ENCODE results near the gene RPS23. TPM values are rescaled to one million over a fixed set of nuclear protein-coding genes. Genes with fewer than 3 reads are reported as not detected.

Gene RPS23
- total and polyA plus RNA-seq, 2 of the 8 experiments (the other 6 are each of a cell fraction or from before 2014, with no cell fraction given) = 2,559 to 4,867 TPM

GRCh38 chr5:82246960-82247574, 31.1 kb downstream of the RPS23 start:
- FAIRE-seq (no peak), DNase-seq (ENCODE audit: low read depth in 1 of 2, low spot score in 2 of 2) (no peak)
- H3K9ac ChIP-seq (replicated peaks in 1 of 4; ENCODE audit: extremely low read depth in 1 of 4, low read depth in 3 of 4, low read length in 3 of 4) = no peak overlapping the region
- CTCF ChIA-PET (ENCODE audit: partially characterized antibody) = interaction anchor here (0.9 to 2.6 kb wide), 4 partner anchors 10 to 49 kb away, joined by 3 to 20 read pairs (median 3); no protein-coding TSS in a partner anchor
- no peak overlapping the region for H4K91ac ChIP-seq (replicated peaks; ENCODE audit: insufficient read length, low read length)
- H3K18ac ChIP-seq (ENCODE audit: extremely low read depth, low read length) = no peak overlapping the region
- no peak overlapping the region for H2BK20ac ChIP-seq (ENCODE audit: low read length)
- H2AK5ac ChIP-seq (ENCODE audit: low read depth, low read length) = no peak overlapping the region
- H3K4me1 ChIP-seq (replicated peaks in 1 of 4; ENCODE audit: control insufficient read depth in 3 of 4, insufficient read depth in 4 of 4, low read length in 3 of 4) = no peaks in the 10 kb centered on the region
- no peak overlapping the region for H3K4ac ChIP-seq (replicated peaks; ENCODE audit: insufficient read length, low read depth, low read length)
- H2AFZ ChIP-seq (ENCODE audit: low read length) = no peak overlapping the region
- no peaks in the 10 kb centered on the region for H4K20me1 ChIP-seq (replicated peaks in 1 of 2; ENCODE audit: control insufficient read depth in 1 of 2, insufficient read depth in 2 of 2, low read length in 2 of 2)
- H3K27me3 ChIP-seq (replicated peaks in 1 of 4; ENCODE audit: control insufficient read depth in 3 of 4, extremely low read depth in 1 of 4, insufficient read depth in 3 of 4, low read length in 3 of 4) = no peaks in the 10 kb centered on the region
- H3K14ac ChIP-seq (ENCODE audit: insufficient read length) = no peak overlapping the region
- H3K56ac ChIP-seq (replicated peaks; ENCODE audit: insufficient read length, low read depth, low read length) = no peak overlapping the region
- H2BK5ac ChIP-seq (ENCODE audit: low read depth, low read length) = no peak overlapping the region
- no peak overlapping the region for H4K8ac ChIP-seq (ENCODE audit: extremely low read depth, insufficient read depth, low read length)
- WGBS, 2 experiments (ENCODE audit: extremely low coverage in 1 of 2, insufficient coverage in 1 of 2, insufficient read length in 1 of 2, insufficient replicate concordance in 2 of 2, low coverage in 1 of 2, low lambda C conversion rate in 2 of 2, missing lambda C conversion rate in 1 of 2) = 84% methylated on average over 1 of the region's 1 CpG; no CpG with 5 or more reads in 1 of the 2 experiments
- POLR2A ChIA-PET (ENCODE audit: partially characterized antibody) = interaction anchor here (1.2 to 2.0 kb wide), 3 partner anchors 27 to 31 kb away, joined by 5 to 6 read pairs (median 5); partner anchors contain the start of gene RPS23
- no peak overlapping the region for H2BK12ac ChIP-seq (ENCODE audit: low read depth, low read length)
- no peak overlapping the region for H3K27ac ChIP-seq (ENCODE audit: low read depth, low read length)
- no peak overlapping the region for H3K23ac ChIP-seq (ENCODE audit: insufficient read length)
- H3K9me3 ChIP-seq (ENCODE audit: insufficient read depth in 2 of 2, low read depth in 1 of 2, low read length in 1 of 2) = no peaks in the 10 kb centered on the region
- H3K4me3 ChIP-seq (ENCODE audit: extremely low read depth in 1 of 4, insufficient read depth in 2 of 4, low read depth in 3 of 4, low read length in 4 of 4) = no peak overlapping the region
- no peak for TF ChIP-seq SP4 (IDR thresholded peaks at IDR 0.05; ENCODE audit: low read length)
- TF ChIP-seq POLR2AphosphoS5 (IDR thresholded peaks at IDR 0.05; ENCODE audit: low read depth, low read length) = no peak
- no peak for TF ChIP-seq CBX8 (IDR thresholded peaks at IDR 0.05; ENCODE audit: borderline replicate concordance, low read depth, low read length)
- TF ChIP-seq SIN3A (conservative IDR thresholded peaks at IDR 0.05 in 1 of 2, IDR thresholded peaks at IDR 0.05 in 1 of 2; ENCODE audit: low read depth in 1 of 2, low read length in 2 of 2) = no peak
- no peak for TF ChIP-seq SUZ12 (IDR thresholded peaks at IDR 0.05; ENCODE audit: low read length)
- no peak for TF ChIP-seq NANOG (IDR thresholded peaks at IDR 0.05; ENCODE audit: insufficient read depth, low read depth, low read length, poor library complexity, severe bottlenecking)
- TF ChIP-seq JUND (IDR thresholded peaks at IDR 0.05; ENCODE audit: low read length) = no peak
- no peak for TF ChIP-seq KDM5A (IDR thresholded peaks at IDR 0.05; ENCODE audit: low read length)
- TF ChIP-seq SIRT6 (IDR thresholded peaks at IDR 0.05; ENCODE audit: low read length) = no peak
- no peak for TF ChIP-seq RBBP5 (IDR thresholded peaks at IDR 0.05; ENCODE audit: borderline replicate concordance, low read depth, low read length)
- TF ChIP-seq HDAC2 (IDR thresholded peaks at IDR 0.05; ENCODE audit: borderline replicate concordance in 1 of 2, low read depth in 2 of 2, low read length in 2 of 2) = no peak
- no peaks in the 10 kb centered on the region; a peak in 1 of 4 replicates for H3K79me2 ChIP-seq (ENCODE audit: control insufficient read depth in 1 of 2, insufficient read depth in 2 of 2, low read length in 2 of 2)
- H2BK120ac ChIP-seq (replicated peaks; ENCODE audit: low read depth, low read length) = no peak overlapping the region
- no peaks in the 10 kb centered on the region for H3K36me3 ChIP-seq (ENCODE audit: control insufficient read depth in 2 of 4, insufficient read depth in 4 of 4, low read length in 3 of 4)
- no peak overlapping the region for H2BK15ac ChIP-seq (ENCODE audit: low read length)
- no peaks in the 10 kb centered on the region for H3K23me2 ChIP-seq (ENCODE audit: low read depth, low read length)
- no peaks in the 10 kb centered on the region for H3K79me1 ChIP-seq (ENCODE audit: low read depth, low read length)
- H4K5ac ChIP-seq (ENCODE audit: insufficient read length, low read depth, low read length) = no peak overlapping the region
- H3K4me2 ChIP-seq (ENCODE audit: insufficient read depth in 1 of 2, low read depth in 2 of 2, low read length in 2 of 2) = no peak overlapping the region
